GM21381 (cell line): ENCODE data around the gene ATAD3B.

Experiments
- ATAC-seq: cut with Tn5 transposase; IDR thresholded peaks from one replicate; pipeline ENCODE4 v1.9.1; 2021; ENCODE audit warnings: mild to moderate bottlenecking, moderate library complexity; ENCODE audit not compliant: unreplicated experiment

ATAD3B gene

GRCh38 chr1:1542766-1543705 is 71.5 kb downstream of the ATAD3B start:
- no peak for ATAC-seq

- ATAC-seq, result no peak
Measured at GRCh38 chr1:1543706-1544099, 72.1 kb downstream of the ATAD3B start.

GRCh38 chr1:1544544-1544943 is 73.0 kb downstream of the ATAD3B start:
- ATAC-seq, result no peak
